NB4 (cell line): ENCODE results near the gene CRAMP1.

Experiments used
- CTCF ChIP-seq: IDR thresholded peaks from one replicate; pipeline ENCODE4 v1.5.1; 2012; ENCODE audit warnings: low read depth, low read length
- POLR2A ChIP-seq: IDR thresholded peaks from 2 replicates; pipeline ENCODE4 v1.6.1; 2011; ENCODE audit warnings: mild to moderate bottlenecking; ENCODE audit not compliant: insufficient read length; ENCODE audit errors: extremely low read depth

GRCh38 chr16:1700246-1700645 is 88.1 kb downstream of the CRAMP1 start:
- TF ChIP-seq CTCF (no peak), POLR2A (no peak)
